DOHH2 (cell line): ENCODE measurements around the gene MPZL2.

Source experiments
- EZH2phosphoT487 ChIP-seq: fragments of 200-600 bp; sonication (generic); IDR thresholded peaks from 2 replicates; pipeline ENCODE4 v1.6.1; 2017; ENCODE audit warnings: borderline replicate concordance, mild to moderate bottlenecking, antibody characterized with exemption, low read length, moderate library complexity, mixed read lengths
- TF ChIP-seq, protein P1 (sequence below): fragments of 200-600 bp; sonication (generic); IDR thresholded peaks from one replicate; pipeline ENCODE4 v1.5.1; 2014; ENCODE audit warnings: antibody characterized with exemption, mild to moderate bottlenecking, low read depth, low read length; ENCODE audit not compliant: poor library complexity, severe bottlenecking

DNA sequence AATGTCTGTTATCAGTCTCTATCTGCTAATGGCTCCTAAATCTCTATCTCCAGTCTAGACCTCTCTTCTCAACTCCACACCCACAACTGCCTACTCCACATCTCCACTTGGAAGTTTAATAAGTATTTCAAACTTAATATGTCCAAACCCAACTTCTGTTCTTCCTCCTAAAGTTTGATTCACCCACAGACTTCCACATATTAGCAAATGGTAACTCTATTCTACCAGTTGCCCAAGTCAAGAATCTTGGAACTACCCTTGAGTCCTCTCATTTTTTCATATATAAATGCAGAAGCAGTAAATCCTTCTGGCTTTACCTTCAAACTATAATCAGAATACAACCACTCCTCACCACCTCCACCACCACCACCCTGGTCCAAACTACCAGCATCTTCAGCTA lies 32.6 kb downstream of the MPZL2 start:
- TF ChIP-seq, protein P1, sequence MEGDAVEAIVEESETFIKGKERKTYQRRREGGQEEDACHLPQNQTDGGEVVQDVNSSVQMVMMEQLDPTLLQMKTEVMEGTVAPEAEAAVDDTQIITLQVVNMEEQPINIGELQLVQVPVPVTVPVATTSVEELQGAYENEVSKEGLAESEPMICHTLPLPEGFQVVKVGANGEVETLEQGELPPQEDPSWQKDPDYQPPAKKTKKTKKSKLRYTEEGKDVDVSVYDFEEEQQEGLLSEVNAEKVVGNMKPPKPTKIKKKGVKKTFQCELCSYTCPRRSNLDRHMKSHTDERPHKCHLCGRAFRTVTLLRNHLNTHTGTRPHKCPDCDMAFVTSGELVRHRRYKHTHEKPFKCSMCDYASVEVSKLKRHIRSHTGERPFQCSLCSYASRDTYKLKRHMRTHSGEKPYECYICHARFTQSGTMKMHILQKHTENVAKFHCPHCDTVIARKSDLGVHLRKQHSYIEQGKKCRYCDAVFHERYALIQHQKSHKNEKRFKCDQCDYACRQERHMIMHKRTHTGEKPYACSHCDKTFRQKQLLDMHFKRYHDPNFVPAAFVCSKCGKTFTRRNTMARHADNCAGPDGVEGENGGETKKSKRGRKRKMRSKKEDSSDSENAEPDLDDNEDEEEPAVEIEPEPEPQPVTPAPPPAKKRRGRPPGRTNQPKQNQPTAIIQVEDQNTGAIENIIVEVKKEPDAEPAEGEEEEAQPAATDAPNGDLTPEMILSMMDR: no peak
- no peak for TF ChIP-seq EZH2phosphoT487
